ENCODE results near the gene WNT4.

Gene WNT4

GRCh38 chr1:22107126-22107525 lies 35.8 kb downstream of the WNT4 start:
- DNase-seq = no peak

- DNase-seq = no peak
Measured at GRCh38 chr1:22105611-22106207, 37.2 kb downstream of the WNT4 start.

- DNase-seq = peak; percentile 41
Measured at GRCh38 chr1:22104865-22105437, 37.9 kb downstream of the WNT4 start.

- DNase-seq = no peak
Measured at GRCh38 chr1:22104094-22104493, 38.8 kb downstream of the WNT4 start.

- DNase-seq = no peak
Measured at GRCh38 chr1:22102746-22103145, 40.2 kb downstream of the WNT4 start.

- no peak for DNase-seq
Measured at GRCh38 chr1:22101995-22102394, 40.9 kb downstream of the WNT4 start.

- no peak for DNase-seq
Measured at GRCh38 chr1:22101199-22101598, 41.7 kb downstream of the WNT4 start.

- DNase-seq = no peak
Measured at GRCh38 chr1:22100168-22100567, 42.7 kb downstream of the WNT4 start.

- DNase-seq = no peak
Measured at GRCh38 chr1:22098752-22099151, 44.1 kb downstream of the WNT4 start.

- no peak for DNase-seq
Measured at GRCh38 chr1:22096463-22096862, 46.4 kb downstream of the WNT4 start.

GRCh38 chr1:22096036-22096435 lies 46.9 kb downstream of the WNT4 start:
- DNase-seq = no peak

- DNase-seq = no peak
Measured at GRCh38 chr1:22093513-22093912, 49.4 kb downstream of the WNT4 start.

GRCh38 chr1:22092026-22092768 lies 50.7 kb downstream of the WNT4 start:
- peak; percentile 38 for DNase-seq

GRCh38 chr1:22090867-22091266 lies 52.0 kb downstream of the WNT4 start:
- DNase-seq = no peak

- DNase-seq = no peak
Measured at GRCh38 chr1:22089787-22090186, 53.1 kb downstream of the WNT4 start.

GRCh38 chr1:22089134-22089571 lies 53.7 kb downstream of the WNT4 start:
- no peak for DNase-seq

- no peak for DNase-seq
Measured at GRCh38 chr1:22088331-22088730, 54.6 kb downstream of the WNT4 start.

- no peak for DNase-seq
Measured at GRCh38 chr1:22080191-22080590, 62.7 kb downstream of the WNT4 start.

- no peak for DNase-seq
Measured at GRCh38 chr1:22078133-22078532, 64.8 kb downstream of the WNT4 start.

GRCh38 chr1:22077728-22078127 lies 65.2 kb downstream of the WNT4 start:
- no peak for DNase-seq

- no peak for DNase-seq
Measured at GRCh38 chr1:22076346-22076745, 66.6 kb downstream of the WNT4 start.

- DNase-seq = no peak
Measured at GRCh38 chr1:22075718-22076117, 67.2 kb downstream of the WNT4 start.

- DNase-seq = no peak
Measured at GRCh38 chr1:22074803-22075202, 68.1 kb downstream of the WNT4 start.

- DNase-seq = no peak
Measured at GRCh38 chr1:22071511-22071910, 71.4 kb downstream of the WNT4 start.

Measured in activated naive CD4-positive, alpha-beta T cell treated with Interleukin-2 at 50 U/mL for 16 hours (primary cell).